GM12891 (cell line): Measurements from ENCODE around the gene DNAJC3.

Experiments used
- POLR2A ChIP-seq: IDR thresholded peaks from 2 replicates; pipeline ENCODE4 v1.6.1; 2011; ENCODE audit warnings: low read depth, low read length, control low read depth
- POLR2AphosphoS5 ChIP-seq: IDR thresholded peaks from 2 replicates; pipeline ENCODE4 v1.6.1; 2011; ENCODE audit warnings: low read depth, low read length, control low read depth
- TAF1 ChIP-seq: IDR thresholded peaks from 2 replicates; pipeline ENCODE4 v1.6.1; 2011; ENCODE audit warnings: low read depth, low read length, control low read depth

- TF ChIP-seq POLR2AphosphoS5 = no peak
- TF ChIP-seq TAF1 = no peak
- TF ChIP-seq POLR2A = no peak
Observed at GRCh38 chr13:95833126-95833525, 156.2 kb downstream of the DNAJC3 start.
